HG02759 (cell line): ENCODE results near the gene SPATA24.

ENCODE experiments used
- ATAC-seq: cut with Tn5 transposase; IDR thresholded peaks from one replicate; pipeline ENCODE4 v1.9.1; 2021; ENCODE audit warnings: mild to moderate bottlenecking, moderate library complexity; ENCODE audit not compliant: unreplicated experiment

Gene SPATA24

DNA sequence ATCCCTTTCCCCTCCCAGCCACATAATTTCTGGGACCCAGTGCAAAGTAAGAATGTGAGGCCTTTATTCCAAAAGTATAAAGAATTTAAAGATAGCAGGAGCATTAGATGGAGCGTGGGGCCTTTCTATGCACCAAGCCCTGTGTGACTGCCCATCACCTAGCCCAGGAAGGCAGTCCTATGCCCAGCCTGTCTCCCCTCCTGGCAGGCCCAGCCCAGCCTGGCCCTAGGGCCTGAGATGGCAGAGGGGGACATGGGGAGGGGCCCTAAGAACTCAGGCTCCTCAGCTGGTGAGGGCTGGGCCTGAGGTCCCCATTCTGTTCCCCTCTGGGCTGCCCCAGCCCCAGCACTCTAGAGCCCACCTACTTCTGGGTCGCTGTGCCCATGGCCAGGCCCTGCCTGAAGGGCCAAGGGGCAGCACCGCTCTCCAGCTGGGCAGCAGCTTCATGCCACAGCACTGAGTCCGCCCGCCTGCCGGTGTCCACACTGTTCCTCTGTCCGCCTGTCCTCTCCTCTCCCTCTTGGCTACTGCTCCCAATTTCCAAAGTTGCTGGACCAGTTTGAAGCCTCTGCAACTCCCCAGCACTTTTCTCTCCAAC, 19.8 kb downstream of the SPATA24 start:
- ATAC-seq = no peak

DNA sequence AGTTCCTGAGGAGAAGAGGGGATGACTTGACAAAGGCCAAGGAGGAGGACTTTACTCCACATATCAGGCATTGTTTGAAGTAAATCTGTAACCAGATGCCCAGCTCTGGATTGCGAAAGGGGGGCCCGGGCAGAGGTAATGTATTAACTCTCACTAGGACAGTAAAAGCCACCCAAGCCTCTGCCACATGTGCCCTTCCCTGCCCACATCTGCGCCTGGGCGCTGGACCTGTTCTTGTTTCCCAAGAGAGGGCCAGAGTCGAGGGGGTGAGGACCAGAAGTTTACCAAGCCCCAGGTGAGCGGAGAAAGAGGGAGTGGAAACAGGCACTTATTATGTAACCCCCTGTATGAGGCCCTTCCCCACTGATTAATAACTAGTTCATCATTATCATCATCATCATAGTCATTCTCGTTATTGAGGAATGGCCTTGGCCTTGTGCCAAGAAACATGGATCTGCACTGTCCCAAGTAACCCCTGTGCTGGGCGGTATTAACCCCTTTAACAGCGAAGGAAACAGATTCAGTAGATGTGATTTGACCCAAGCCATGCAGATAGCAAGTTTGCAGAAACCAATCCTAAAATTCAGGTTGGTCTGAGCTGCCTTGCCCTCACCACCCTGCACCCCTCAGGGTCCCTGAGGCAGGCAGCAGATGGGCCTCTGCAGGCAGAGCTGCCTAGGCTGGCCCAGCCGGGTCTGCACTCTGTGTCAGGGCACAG, 20.5 kb downstream of the SPATA24 start, which contains the start of gene SLC23A1:
Gene SLC23A1, minus strand, starts transcription at position 23 of the 718 bp plus-strand sequence. CDS start 44 bp downstream, outside the sequence.
- ATAC-seq = no peak

DNA sequence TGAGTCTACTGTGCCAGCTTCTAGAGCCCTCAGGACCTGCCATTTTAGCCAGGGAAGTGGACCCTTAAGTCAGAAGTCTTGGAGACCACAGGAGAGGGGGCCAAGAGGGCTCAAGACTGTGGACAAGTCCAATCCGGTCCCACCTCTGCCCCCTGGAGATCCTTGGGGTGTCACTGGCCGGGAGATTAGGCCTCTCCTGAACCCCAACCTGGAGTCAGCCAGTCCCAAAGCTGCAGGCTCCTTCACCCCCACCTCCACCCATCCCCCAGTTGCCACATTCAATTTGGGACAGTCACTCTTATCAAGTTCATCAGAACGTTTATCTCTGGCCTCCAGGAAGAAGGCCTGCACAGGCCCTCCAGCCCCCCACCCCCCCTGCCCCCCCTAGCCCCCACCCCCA, 21.1 kb downstream of the SPATA24 start:
- ATAC-seq = no peak

- ATAC-seq = no peak
Measured at GRCh38 chr5:139381837-139382761, 21.8 kb downstream of the SPATA24 start.

- ATAC-seq = no peak
Measured at GRCh38 chr5:139379626-139380449, 24.1 kb downstream of the SPATA24 start.

DNA sequence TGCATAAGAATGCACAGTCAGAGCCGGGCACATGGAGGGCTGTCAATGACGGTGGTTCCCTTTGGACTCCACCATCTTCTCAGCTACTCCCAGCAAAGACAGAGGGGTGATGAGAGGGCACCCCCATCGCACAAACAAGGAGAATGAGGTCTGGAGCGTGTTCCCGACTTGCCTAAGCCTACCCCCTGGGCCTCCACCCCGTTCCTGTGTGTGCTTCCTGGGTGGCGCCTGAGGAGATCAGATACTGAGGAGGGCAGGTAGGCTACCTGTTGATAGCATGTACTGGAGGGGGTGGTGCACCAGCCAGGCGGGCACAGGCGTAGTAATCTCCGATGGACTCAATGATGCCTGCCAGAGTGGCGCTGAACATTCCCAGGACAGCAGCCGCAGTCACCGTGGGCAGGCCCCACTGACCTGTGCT, 24.9 kb downstream of the SPATA24 start:
- ATAC-seq = no peak

DNA sequence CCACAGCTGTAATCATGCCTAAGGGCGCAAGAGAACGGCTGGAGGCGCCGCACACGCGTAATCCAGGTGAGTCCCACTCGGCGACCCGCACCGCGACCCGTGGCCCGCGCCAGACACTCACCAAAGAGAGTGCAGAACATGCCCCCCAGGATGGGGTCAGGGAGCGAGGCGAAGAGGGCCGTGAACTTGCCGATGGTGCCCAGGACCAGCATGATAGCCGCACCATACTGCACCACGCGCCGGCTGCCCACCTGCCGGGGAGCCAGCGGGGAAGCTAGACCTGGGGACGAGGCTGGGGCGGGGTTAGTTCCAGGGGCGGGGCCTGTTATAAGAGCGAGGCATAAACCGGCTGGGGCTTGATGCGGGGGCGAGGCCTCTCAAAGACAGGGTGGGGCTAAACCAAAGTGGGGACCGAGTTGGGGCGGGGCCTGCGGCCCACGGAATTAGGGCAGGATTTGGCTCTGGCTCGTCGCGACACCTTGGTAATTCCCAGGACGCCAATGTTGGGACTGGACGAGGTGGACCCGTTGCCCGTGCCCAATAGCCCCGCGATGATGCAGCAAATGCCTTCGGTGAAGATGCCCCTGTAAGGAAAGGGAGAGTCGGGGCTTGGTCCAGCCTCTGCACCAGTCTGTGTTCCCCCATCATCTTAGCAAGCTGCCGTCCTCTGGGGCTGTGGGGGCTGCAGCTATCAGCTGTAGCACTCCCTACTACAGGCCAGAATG, 25.6 kb downstream of the SPATA24 start:
- ATAC-seq = no peak

DNA sequence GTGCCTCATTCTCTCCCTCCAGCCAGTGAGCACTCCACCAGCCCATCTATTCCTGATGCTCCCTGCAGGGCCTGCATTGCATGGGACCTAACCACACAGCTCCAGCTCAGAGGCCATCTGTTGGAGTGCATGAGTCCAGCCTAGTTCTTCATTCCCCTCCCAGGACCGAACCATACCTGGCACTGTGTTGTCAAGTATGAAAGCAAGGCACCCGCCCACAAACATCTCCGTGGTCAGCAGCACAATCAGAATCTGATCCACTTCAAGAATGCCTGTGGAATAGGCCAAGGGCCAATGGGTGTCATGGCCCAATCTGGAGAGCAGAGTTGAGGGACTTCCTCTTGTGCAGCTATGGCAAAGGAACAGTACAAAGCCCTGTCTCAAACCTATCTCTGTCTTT, 26.7 kb downstream of the SPATA24 start:
- no peak for ATAC-seq

DNA sequence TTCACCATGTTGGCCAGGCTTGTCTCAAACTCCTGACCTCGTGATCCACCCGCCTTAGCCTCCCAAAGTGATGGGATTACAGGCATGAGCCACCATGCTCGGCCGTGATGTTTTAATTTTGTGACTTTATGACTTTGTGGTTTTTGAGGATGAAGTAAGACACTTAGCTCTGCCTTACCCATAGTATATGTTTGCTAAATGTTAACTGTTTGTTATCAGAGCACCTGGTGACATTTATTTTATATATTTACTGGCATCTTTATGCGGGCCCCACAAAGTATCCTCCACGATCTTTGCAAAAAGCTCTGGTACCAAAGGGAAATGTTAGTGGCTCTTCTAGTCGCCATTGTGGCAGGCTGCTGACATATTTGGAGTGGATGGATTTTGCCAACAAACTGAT, 27.5 kb downstream of the SPATA24 start:
- no peak for ATAC-seq

GRCh38 chr5:139374909-139375308, 29.0 kb downstream of the SPATA24 start:
- ATAC-seq = no peak

GRCh38 chr5:139371482-139372435, 32.1 kb downstream of the SPATA24 start:
- ATAC-seq = no peak

GRCh38 chr5:139369181-139369580, 34.7 kb downstream of the SPATA24 start:
- no peak for ATAC-seq

GRCh38 chr5:139368613-139369012, 35.3 kb downstream of the SPATA24 start:
- no peak for ATAC-seq

GRCh38 chr5:139364466-139364865, 39.4 kb downstream of the SPATA24 start:
- no peak for ATAC-seq

DNA sequence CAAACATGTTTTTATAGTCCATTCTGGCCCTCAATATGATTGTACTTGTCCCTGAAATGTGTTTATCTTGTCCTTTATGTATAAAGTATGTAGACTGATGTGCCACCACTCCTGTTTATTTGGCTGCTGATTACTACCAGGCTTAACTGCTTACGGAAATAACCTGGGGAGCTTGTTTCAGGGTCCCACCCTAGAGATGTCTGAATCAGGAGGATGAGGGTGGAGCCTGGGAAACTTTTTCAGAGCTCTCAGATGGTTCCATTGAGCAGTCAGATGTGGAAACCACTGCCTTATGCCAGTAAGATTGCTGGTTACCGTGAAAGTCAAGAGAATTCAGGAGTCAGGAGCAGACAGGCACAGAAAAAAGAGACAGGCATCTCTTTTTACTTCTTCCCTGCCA, 40.0 kb downstream of the SPATA24 start:
- no peak for ATAC-seq

GRCh38 chr5:139361835-139362429, 42.0 kb downstream of the SPATA24 start:
- no peak for ATAC-seq

DNA sequence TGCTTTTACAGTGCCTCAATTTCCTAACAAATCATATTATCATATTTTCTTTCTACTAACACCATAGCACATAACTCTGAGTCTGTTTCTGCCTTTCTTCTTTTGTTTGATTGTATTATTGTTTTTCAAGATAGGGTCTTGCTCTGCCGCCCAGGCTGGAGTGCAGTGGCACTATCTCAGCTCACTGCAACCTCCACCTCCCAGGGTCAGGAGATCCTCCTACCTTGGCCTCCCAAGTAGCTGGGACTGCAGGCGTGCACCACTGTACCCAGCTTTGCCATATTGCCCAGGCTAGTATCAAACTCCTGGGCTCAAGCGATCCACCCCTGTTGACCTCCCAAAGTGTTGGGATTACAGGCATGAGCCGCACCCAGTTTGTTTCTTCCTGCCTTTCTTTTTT, 43.5 kb downstream of the SPATA24 start:
- ATAC-seq = no peak

DNA sequence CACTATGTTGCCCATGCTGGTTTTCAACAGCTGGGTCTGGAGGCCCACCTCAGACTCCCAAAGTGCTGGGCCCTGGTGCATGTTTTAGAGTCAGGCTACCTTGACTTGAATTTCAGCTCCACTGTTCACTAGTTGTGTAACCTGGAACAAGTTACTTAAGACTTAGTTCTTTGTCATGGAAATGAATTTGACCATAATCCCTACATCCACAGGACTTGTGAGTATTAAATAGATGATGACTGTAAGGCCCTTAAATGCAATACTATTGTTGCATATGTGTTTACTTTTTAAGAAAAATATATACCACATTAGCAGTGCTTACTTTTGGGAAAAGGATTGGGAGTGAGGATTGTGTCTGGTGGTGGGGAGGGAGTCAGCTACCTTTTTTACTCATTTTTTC, 45.8 kb downstream of the SPATA24 start:
- ATAC-seq = no peak
